Trophoblast cell (in vitro differentiated cells and primary cell): Measurements from ENCODE around the gene OTOG.

Experiments used
- DNase-seq, 2 donors: peaks; one replicate each; pipeline ENCODE4 v3.0.0-alpha.2; 2016
- H2AFZ ChIP-seq: 2 replicates; pipeline ENCODE4 v1.6.1; 2013; ENCODE audit warnings: low read length, moderate library complexity, mild to moderate bottlenecking; ENCODE audit not compliant: insufficient read depth, poor library complexity
- H2AK5ac ChIP-seq: 2 replicates; pipeline ENCODE4 v1.6.1; 2013; ENCODE audit warnings: mild to moderate bottlenecking, low read length
- H2BK120ac ChIP-seq: 2 replicates; pipeline ENCODE4 v1.6.1; 2013; ENCODE audit warnings: low read length, mild to moderate bottlenecking, moderate library complexity; ENCODE audit not compliant: insufficient read depth, poor library complexity
- H2BK12ac ChIP-seq: 2 replicates; pipeline ENCODE4 v1.6.1; 2013; ENCODE audit warnings: mild to moderate bottlenecking, low read length, moderate library complexity
- H2BK5ac ChIP-seq: 2 replicates; pipeline ENCODE4 v1.6.1; 2013; ENCODE audit warnings: low read length, low read depth, moderate library complexity, mild to moderate bottlenecking; ENCODE audit not compliant: poor library complexity
- H3K14ac ChIP-seq: 2 replicates; pipeline ENCODE4 v1.6.1; 2013; ENCODE audit warnings: mild to moderate bottlenecking, low read length
- H3K18ac ChIP-seq: 2 replicates; pipeline ENCODE4 v1.6.1; 2013; ENCODE audit warnings: mild to moderate bottlenecking, low read length
- H3K23ac ChIP-seq: 2 replicates; pipeline ENCODE4 v1.6.1; 2013; ENCODE audit warnings: low read length
- H3K27ac ChIP-seq: 2 replicates; pipeline ENCODE4 v1.5.1; 2013; ENCODE audit warnings: low read depth, mild to moderate bottlenecking, inconsistent platforms, low read length, moderate library complexity
- H3K27me3 ChIP-seq: 2 replicates; pipeline ENCODE4 v1.6.1; 2013; ENCODE audit warnings: inconsistent platforms, mild to moderate bottlenecking, low read length, moderate library complexity; ENCODE audit not compliant: insufficient read depth
- H3K36me3 ChIP-seq, 2 experiments: 1 replicate in 1 of 2; 2 replicates in 1 of 2; pipeline ENCODE4 v1.6.1; 2013; ENCODE audit warnings: low read length in 2 of 2, mild to moderate bottlenecking in 2 of 2, moderate library complexity in 1 of 2; ENCODE audit not compliant: insufficient read depth in 2 of 2, control insufficient read depth in 1 of 2
- H3K4ac ChIP-seq: 2 replicates; pipeline ENCODE4 v1.6.1; 2013; ENCODE audit warnings: low read depth, mild to moderate bottlenecking, low read length, moderate library complexity
- H3K4me1 ChIP-seq, 2 experiments: 1 replicate in 1 of 2; 2 replicates in 1 of 2; pipeline ENCODE4 v1.6.1; 2013; ENCODE audit warnings: low read length in 2 of 2, mild to moderate bottlenecking in 2 of 2, moderate library complexity in 1 of 2; ENCODE audit not compliant: insufficient read depth in 2 of 2, control insufficient read depth in 1 of 2
- H3K4me2 ChIP-seq: 2 replicates; pipeline ENCODE4 v1.6.1; 2013; ENCODE audit warnings: inconsistent platforms, mild to moderate bottlenecking, low read length, moderate library complexity
- H3K4me3 ChIP-seq: 2 replicates; pipeline ENCODE4 v1.5.1; 2013; ENCODE audit warnings: mild to moderate bottlenecking, low read depth, low read length, inconsistent platforms
- H3K79me1 ChIP-seq: one replicate; pipeline ENCODE4 v1.6.1; 2013; ENCODE audit warnings: low read length
- H3K79me2 ChIP-seq: 2 replicates; pipeline ENCODE4 v1.6.1; 2013; ENCODE audit warnings: low read length, mild to moderate bottlenecking; ENCODE audit not compliant: control insufficient read depth, insufficient read depth, poor library complexity
- H3K9ac ChIP-seq: 2 replicates; pipeline ENCODE4 v1.6.1; 2013; ENCODE audit warnings: mild to moderate bottlenecking, low read length
- H3K9me3 ChIP-seq: 2 replicates; pipeline ENCODE4 v1.6.1; 2013; ENCODE audit warnings: low read depth, mild to moderate bottlenecking, control low read depth, inconsistent platforms, low read length; ENCODE audit not compliant: insufficient read depth
- H4K12ac ChIP-seq: 2 replicates; pipeline ENCODE4 v1.6.1; 2013; ENCODE audit warnings: low read depth, mild to moderate bottlenecking, low read length, moderate library complexity
- H4K8ac ChIP-seq: 2 replicates; pipeline ENCODE4 v1.6.1; 2013; ENCODE audit warnings: low read depth, mild to moderate bottlenecking, low read length, moderate library complexity
- H4K91ac ChIP-seq: one replicate; pipeline ENCODE4 v1.6.1; 2013; ENCODE audit warnings: low read depth, mild to moderate bottlenecking, low read length, moderate library complexity
- WGBS: extraction: QIAGEN DNeasy Blood & Tissue Kit; methylation state at CpG from one replicate; pipeline ENCODE4 v1.1.7; 2013; ENCODE audit warnings: missing lambda C conversion rate; ENCODE audit not compliant: insufficient read length, insufficient coverage; ENCODE audit errors: extremely low coverage; 5-methylcytosine and 5-hydroxymethylcytosine counted together

The OTOG gene

GRCh38 chr11:17502630-17503029 lies 44.4 kb upstream of the OTOG start:
- Histone ChIP-seq H3K79me2 (no peaks in the 10 kb centered on the region), H3K23ac (no peak overlapping the region), H3K14ac (no peak overlapping the region), H2BK12ac (no peak overlapping the region), H2BK5ac (no peak overlapping the region), H4K91ac (no peak overlapping the region), H3K9ac (no peak overlapping the region), H3K4me3 (no peak overlapping the region), H3K36me3 (no peaks in the 10 kb centered on the region), H2BK120ac (no peak overlapping the region), H3K4me2 (no peak overlapping the region), H3K27ac (no peak overlapping the region), H4K8ac (no peak overlapping the region), H4K12ac (no peak overlapping the region), H3K4me1 (no peaks in the 10 kb centered on the region), H3K18ac (no peak overlapping the region), H3K79me1 (no peaks in the 10 kb centered on the region), H2AK5ac (no peak overlapping the region), H3K27me3 (no peaks in the 10 kb centered on the region), H2AFZ (no peak overlapping the region), H3K9me3 (peaks cover 1% of the 10 kb centered on the region), H3K4ac (no peak overlapping the region)
- DNase-seq, result no peak
- no CpG with 5 or more reads among the region's 4 CpGs for WGBS

- no peak overlapping the region for H3K18ac ChIP-seq
- no peaks in the 10 kb centered on the region for H3K36me3 ChIP-seq
- H2BK5ac ChIP-seq, result no peak overlapping the region
- H3K4me3 ChIP-seq, result no peak overlapping the region
- no peak overlapping the region for H3K14ac ChIP-seq
- no peak overlapping the region for H2AK5ac ChIP-seq
- H3K79me1 ChIP-seq, result no peaks in the 10 kb centered on the region
- no peak overlapping the region for H2BK12ac ChIP-seq
- H3K9me3 ChIP-seq, result peaks cover 1% of the 10 kb centered on the region
- H3K23ac ChIP-seq, result no peak overlapping the region
- no peak overlapping the region for H4K8ac ChIP-seq
- no peak overlapping the region for H4K12ac ChIP-seq
- H3K79me2 ChIP-seq, result no peaks in the 10 kb centered on the region
- no peak overlapping the region for H4K91ac ChIP-seq
- H3K4me2 ChIP-seq, result no peak overlapping the region
- H3K4ac ChIP-seq, result no peak overlapping the region
- DNase-seq, result peak; percentile 26 to 58
- H3K27me3 ChIP-seq, result no peaks in the 10 kb centered on the region
- H2BK120ac ChIP-seq, result no peak overlapping the region
- H3K4me1 ChIP-seq, result no peaks in the 10 kb centered on the region
- H3K9ac ChIP-seq, result no peak overlapping the region
- WGBS, result no CpG with 5 or more reads among the region's 9 CpGs
- no peak overlapping the region for H3K27ac ChIP-seq
- H2AFZ ChIP-seq, result no peak overlapping the region
Observed at GRCh38 chr11:17504330-17505107, 42.5 kb upstream of the OTOG start.

GRCh38 chr11:17505146-17505545 lies 41.9 kb upstream of the OTOG start:
- DNase-seq, result no peak
- no peak overlapping the region for H2AK5ac ChIP-seq
- H2BK120ac ChIP-seq, result no peak overlapping the region
- no peaks in the 10 kb centered on the region for H3K27me3 ChIP-seq
- no peak overlapping the region for H2BK12ac ChIP-seq
- H2AFZ ChIP-seq, result no peak overlapping the region
- no peak overlapping the region for H4K12ac ChIP-seq
- H3K36me3 ChIP-seq, result no peaks in the 10 kb centered on the region
- H3K4me1 ChIP-seq, result no peaks in the 10 kb centered on the region
- no CpG with 5 or more reads among the region's 4 CpGs for WGBS
- no peak overlapping the region for H3K9ac ChIP-seq
- no peak overlapping the region for H3K4me3 ChIP-seq
- no peaks in the 10 kb centered on the region for H3K79me1 ChIP-seq
- H3K79me2 ChIP-seq, result no peaks in the 10 kb centered on the region
- H3K23ac ChIP-seq, result no peak overlapping the region
- no peak overlapping the region for H2BK5ac ChIP-seq
- H3K18ac ChIP-seq, result no peak overlapping the region
- no peak overlapping the region for H3K14ac ChIP-seq
- H3K27ac ChIP-seq, result no peak overlapping the region
- H4K91ac ChIP-seq, result no peak overlapping the region
- H3K9me3 ChIP-seq, result peaks cover 1% of the 10 kb centered on the region
- H3K4me2 ChIP-seq, result no peak overlapping the region
- H3K4ac ChIP-seq, result no peak overlapping the region
- no peak overlapping the region for H4K8ac ChIP-seq

- H4K91ac ChIP-seq, result no peak overlapping the region
- H3K14ac ChIP-seq, result no peak overlapping the region
- H3K79me2 ChIP-seq, result no peaks in the 10 kb centered on the region
- H3K18ac ChIP-seq, result no peak overlapping the region
- no peaks in the 10 kb centered on the region for H3K36me3 ChIP-seq
- H2BK120ac ChIP-seq, result no peak overlapping the region
- H3K4me3 ChIP-seq, result no peak overlapping the region
- no peak overlapping the region for H3K4me2 ChIP-seq
- H4K8ac ChIP-seq, result no peak overlapping the region
- H2AFZ ChIP-seq, result no peak overlapping the region
- H3K23ac ChIP-seq, result no peak overlapping the region
- no peak overlapping the region for H3K27ac ChIP-seq
- WGBS, result no CpG with 5 or more reads among the region's 6 CpGs
- no peaks in the 10 kb centered on the region for H3K4me1 ChIP-seq
- no peak overlapping the region for H3K4ac ChIP-seq
- DNase-seq, result no peak
- H2BK12ac ChIP-seq, result no peak overlapping the region
- no peak overlapping the region for H3K9ac ChIP-seq
- H3K79me1 ChIP-seq, result no peaks in the 10 kb centered on the region
- H3K27me3 ChIP-seq, result no peaks in the 10 kb centered on the region
- peaks cover 1% of the 10 kb centered on the region for H3K9me3 ChIP-seq
- no peak overlapping the region for H2AK5ac ChIP-seq
- H4K12ac ChIP-seq, result no peak overlapping the region
- no peak overlapping the region for H2BK5ac ChIP-seq
Observed at GRCh38 chr11:17506314-17506713, 40.7 kb upstream of the OTOG start.
